B cell (primary cell): ENCODE measurements around the gene NR1H2.
"Not testable (repeated sequence)": the region's sequence is repeated elsewhere in the genome, so short reads cannot be mapped to it uniquely, and the experiment has no call there.

Experiments used
- EZH2 ChIP-seq: IDR thresholded peaks from 2 replicates; pipeline ENCODE4 v1.6.1; 2012; ENCODE audit warnings: borderline replicate concordance, low read depth, mild to moderate bottlenecking, moderate library complexity, low read length; ENCODE audit not compliant: insufficient read depth, poor library complexity, severe bottlenecking
- TF ChIP-seq, protein P1 (sequence below): fragments of 200-600 bp; IDR thresholded peaks from one replicate; pipeline ENCODE4 v1.8.0; 2022; ENCODE audit warnings: antibody characterized with exemption, mild to moderate bottlenecking

- TF ChIP-seq, protein P1, sequence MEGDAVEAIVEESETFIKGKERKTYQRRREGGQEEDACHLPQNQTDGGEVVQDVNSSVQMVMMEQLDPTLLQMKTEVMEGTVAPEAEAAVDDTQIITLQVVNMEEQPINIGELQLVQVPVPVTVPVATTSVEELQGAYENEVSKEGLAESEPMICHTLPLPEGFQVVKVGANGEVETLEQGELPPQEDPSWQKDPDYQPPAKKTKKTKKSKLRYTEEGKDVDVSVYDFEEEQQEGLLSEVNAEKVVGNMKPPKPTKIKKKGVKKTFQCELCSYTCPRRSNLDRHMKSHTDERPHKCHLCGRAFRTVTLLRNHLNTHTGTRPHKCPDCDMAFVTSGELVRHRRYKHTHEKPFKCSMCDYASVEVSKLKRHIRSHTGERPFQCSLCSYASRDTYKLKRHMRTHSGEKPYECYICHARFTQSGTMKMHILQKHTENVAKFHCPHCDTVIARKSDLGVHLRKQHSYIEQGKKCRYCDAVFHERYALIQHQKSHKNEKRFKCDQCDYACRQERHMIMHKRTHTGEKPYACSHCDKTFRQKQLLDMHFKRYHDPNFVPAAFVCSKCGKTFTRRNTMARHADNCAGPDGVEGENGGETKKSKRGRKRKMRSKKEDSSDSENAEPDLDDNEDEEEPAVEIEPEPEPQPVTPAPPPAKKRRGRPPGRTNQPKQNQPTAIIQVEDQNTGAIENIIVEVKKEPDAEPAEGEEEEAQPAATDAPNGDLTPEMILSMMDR: not testable (repeated sequence)
- TF ChIP-seq EZH2: not testable (repeated sequence)
These were observed 39.2 kb upstream of the NR1H2 start for GRCh38 chr19:50337031-50337430.
